ENCODE data around the gene DHX30.

GRCh38 chr3:47870702-47871260, 67.8 kb downstream of the DHX30 start:
- TF ChIP-seq POLR2A (IDR thresholded peaks at IDR 0.05; ENCODE audit: low read depth, low read length) = no peak
- no peak for TF ChIP-seq CTCF (conservative IDR thresholded peaks at IDR 0.05; ENCODE audit: low read depth, low read length)
- no peak for TF ChIP-seq MXI1 (IDR thresholded peaks at IDR 0.05; ENCODE audit: borderline replicate concordance, low read depth, low read length)
- no peak for TF ChIP-seq RCOR1 (IDR thresholded peaks at IDR 0.05; ENCODE audit: insufficient replicate concordance, low read length)
- no peak for TF ChIP-seq MAZ (IDR thresholded peaks at IDR 0.05; ENCODE audit: borderline replicate concordance, low read depth, low read length)
- TF ChIP-seq CEBPB (IDR thresholded peaks at IDR 0.05; ENCODE audit: low read depth, low read length) = no peak
- TF ChIP-seq RFX5 (IDR thresholded peaks at IDR 0.05; ENCODE audit: low read depth, low read length) = no peak
- no peak for TF ChIP-seq NFE2L2 (IDR thresholded peaks at IDR 0.05; ENCODE audit: low read depth, low read length)
- no peak for TF ChIP-seq BHLHE40 (IDR thresholded peaks at IDR 0.05; ENCODE audit: low read depth, low read length)

All from IMR-90 (cell line).